ENCODE results near the gene FMN1. TPM values are rescaled to one million over a fixed set of nuclear protein-coding genes. Genes with fewer than 3 reads are reported as not detected.

The FMN1 gene
- total and polyA plus RNA-seq, 10 of the 15 experiments (the other 5 are each of a cell fraction or from before 2014, with no cell fraction given), result 0.05 to 0.16 (median 0.08) TPM; not detected in 4

DNA sequence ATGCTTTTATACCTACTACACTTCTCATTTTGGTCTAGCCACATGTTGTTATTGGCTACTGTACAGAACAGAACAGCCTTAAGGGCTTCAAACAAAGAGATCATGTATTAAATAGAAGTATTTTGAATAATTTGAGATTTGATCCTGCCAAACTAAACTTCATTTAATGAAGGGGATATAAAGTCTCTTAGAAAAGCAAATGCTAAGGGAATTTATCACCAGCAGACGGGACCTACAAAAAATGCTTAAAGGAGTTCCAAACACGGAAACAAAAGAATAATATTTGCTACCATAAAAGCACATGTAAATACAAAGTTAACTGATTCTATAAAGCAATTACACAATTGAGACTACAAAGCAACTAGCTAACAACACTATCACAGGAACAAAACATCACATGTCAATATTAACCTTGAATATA, 23.6 kb upstream of the FMN1 start:
- Histone ChIP-seq H3K36me3 (ENCODE audit: control insufficient read depth in 2 of 2, insufficient read depth in 2 of 2, low read length in 1 of 2) (no peaks in the 10 kb centered on the region), H3K4me2 (ENCODE audit: control insufficient read depth, insufficient read depth) (no peak overlapping the region), H3K79me2 (ENCODE audit: control insufficient read depth, insufficient read depth, low read length) (no peaks in the 10 kb centered on the region), H3K9me3 (replicated peaks; ENCODE audit: control insufficient read depth, insufficient read depth, low read length) (no peaks in the 10 kb centered on the region), H3K4me3 (no peak overlapping the region), H3K9ac (ENCODE audit: control insufficient read depth, insufficient read depth, low read length) (no peak overlapping the region), H3K27ac (ENCODE audit: control insufficient read depth, insufficient read depth) (no peak overlapping the region), H3K27me3 (replicated peaks in 1 of 2; ENCODE audit: control insufficient read depth in 2 of 2, insufficient read depth in 2 of 2, low read length in 1 of 2) (no peaks in the 10 kb centered on the region; a peak in 2 of 4 replicates), H4K20me1 (ENCODE audit: control insufficient read depth, insufficient read depth) (no peaks in the 10 kb centered on the region), H2AFZ (ENCODE audit: control insufficient read depth, low read depth, low read length) (no peak overlapping the region), H3K4me1 (ENCODE audit: control insufficient read depth, insufficient read depth, low read length) (no peaks in the 10 kb centered on the region)
- WGBS (ENCODE audit: insufficient coverage, insufficient replicate concordance, low lambda C conversion rate, missing lambda C conversion rate), result 65% methylated on average over 2 of the region's 2 CpGs
- in situ Hi-C loops (cut with MboI), result no loop called here
- ATAC-seq (no peak), FAIRE-seq (no peak), DNase-seq (ENCODE audit: low read depth, low spot score) (no peak)
- TF ChIP-seq, protein P1, sequence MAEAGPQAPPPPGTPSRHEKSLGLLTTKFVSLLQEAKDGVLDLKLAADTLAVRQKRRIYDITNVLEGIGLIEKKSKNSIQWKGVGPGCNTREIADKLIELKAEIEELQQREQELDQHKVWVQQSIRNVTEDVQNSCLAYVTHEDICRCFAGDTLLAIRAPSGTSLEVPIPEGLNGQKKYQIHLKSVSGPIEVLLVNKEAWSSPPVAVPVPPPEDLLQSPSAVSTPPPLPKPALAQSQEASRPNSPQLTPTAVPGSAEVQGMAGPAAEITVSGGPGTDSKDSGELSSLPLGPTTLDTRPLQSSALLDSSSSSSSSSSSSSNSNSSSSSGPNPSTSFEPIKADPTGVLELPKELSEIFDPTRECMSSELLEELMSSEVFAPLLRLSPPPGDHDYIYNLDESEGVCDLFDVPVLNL (IDR thresholded peaks at IDR 0.05; ENCODE audit: low read depth, low read length), result no peak
- TF ChIP-seq TBL1XR1 (IDR thresholded peaks at IDR 0.05; ENCODE audit: low read depth, low read length) (no peak), MEF2A (IDR thresholded peaks at IDR 0.05; ENCODE audit: insufficient read depth, low read depth, low read length) (no peak), ZNF217 (IDR thresholded peaks at IDR 0.05) (no peak), POLR2AphosphoS5 (IDR thresholded peaks at IDR 0.05; ENCODE audit: low read length) (no peak), FOS (IDR thresholded peaks at IDR 0.05; ENCODE audit: borderline replicate concordance, extremely low read depth, insufficient read length) (no peak), ZNF384 (IDR thresholded peaks at IDR 0.05; ENCODE audit: borderline replicate concordance, low read depth, low read length) (no peak), HDGF (IDR thresholded peaks at IDR 0.05) (no peak), ATF2 (IDR thresholded peaks at IDR 0.05; ENCODE audit: low read length) (no peak), IKZF1 (conservative IDR thresholded peaks at IDR 0.05) (no peak), SMAD5 (IDR thresholded peaks at IDR 0.05; ENCODE audit: low read depth) (no peak), TCF7 (IDR thresholded peaks at IDR 0.05; ENCODE audit: borderline replicate concordance) (no peak)
- TF ChIP-seq, protein P2, sequence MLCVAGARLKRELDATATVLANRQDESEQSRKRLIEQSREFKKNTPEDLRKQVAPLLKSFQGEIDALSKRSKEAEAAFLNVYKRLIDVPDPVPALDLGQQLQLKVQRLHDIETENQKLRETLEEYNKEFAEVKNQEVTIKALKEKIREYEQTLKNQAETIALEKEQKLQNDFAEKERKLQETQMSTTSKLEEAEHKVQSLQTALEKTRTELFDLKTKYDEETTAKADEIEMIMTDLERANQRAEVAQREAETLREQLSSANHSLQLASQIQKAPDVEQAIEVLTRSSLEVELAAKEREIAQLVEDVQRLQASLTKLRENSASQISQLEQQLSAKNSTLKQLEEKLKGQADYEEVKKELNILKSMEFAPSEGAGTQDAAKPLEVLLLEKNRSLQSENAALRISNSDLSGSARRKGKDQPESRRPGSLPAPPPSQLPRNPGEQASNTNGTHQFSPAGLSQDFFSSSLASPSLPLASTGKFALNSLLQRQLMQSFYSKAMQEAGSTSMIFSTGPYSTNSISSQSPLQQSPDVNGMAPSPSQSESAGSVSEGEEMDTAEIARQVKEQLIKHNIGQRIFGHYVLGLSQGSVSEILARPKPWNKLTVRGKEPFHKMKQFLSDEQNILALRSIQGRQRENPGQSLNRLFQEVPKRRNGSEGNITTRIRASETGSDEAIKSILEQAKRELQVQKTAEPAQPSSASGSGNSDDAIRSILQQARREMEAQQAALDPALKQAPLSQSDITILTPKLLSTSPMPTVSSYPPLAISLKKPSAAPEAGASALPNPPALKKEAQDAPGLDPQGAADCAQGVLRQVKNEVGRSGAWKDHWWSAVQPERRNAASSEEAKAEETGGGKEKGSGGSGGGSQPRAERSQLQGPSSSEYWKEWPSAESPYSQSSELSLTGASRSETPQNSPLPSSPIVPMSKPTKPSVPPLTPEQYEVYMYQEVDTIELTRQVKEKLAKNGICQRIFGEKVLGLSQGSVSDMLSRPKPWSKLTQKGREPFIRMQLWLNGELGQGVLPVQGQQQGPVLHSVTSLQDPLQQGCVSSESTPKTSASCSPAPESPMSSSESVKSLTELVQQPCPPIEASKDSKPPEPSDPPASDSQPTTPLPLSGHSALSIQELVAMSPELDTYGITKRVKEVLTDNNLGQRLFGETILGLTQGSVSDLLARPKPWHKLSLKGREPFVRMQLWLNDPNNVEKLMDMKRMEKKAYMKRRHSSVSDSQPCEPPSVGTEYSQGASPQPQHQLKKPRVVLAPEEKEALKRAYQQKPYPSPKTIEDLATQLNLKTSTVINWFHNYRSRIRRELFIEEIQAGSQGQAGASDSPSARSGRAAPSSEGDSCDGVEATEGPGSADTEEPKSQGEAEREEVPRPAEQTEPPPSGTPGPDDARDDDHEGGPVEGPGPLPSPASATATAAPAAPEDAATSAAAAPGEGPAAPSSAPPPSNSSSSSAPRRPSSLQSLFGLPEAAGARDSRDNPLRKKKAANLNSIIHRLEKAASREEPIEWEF (IDR thresholded peaks at IDR 0.05; ENCODE audit: insufficient replicate concordance, low read depth, low read length), result no peak
- ChIA-PET POLR2A (no interaction called here), CTCF (interaction anchor here (1.3 to 1.5 kb wide), 2 partner anchors 17 to 483 kb away, joined by 3 to 4 read pairs; no protein-coding TSS in a partner anchor), SMC1A (ENCODE audit: uncharacterized antibody, unreplicated experiment) (interaction anchor here (1.0 kb wide), 1 partner anchor 54 kb away, joined by 3 read pairs; no protein-coding TSS in a partner anchor), RAD21 (ENCODE audit: unreplicated experiment) (no interaction called here)
- intact Hi-C loops (cut with micrococcal nuclease; ENCODE audit: unreplicated experiment), result no loop called here
- no TSS peak for BruUV-seq (replicated peaks)

All from GM12878 (cell line).